Activated CD4-positive, alpha-beta T cell treated with anti-CD3 and anti-CD28 coated beads, Interleukin-2, amount 50 U/mL, for 48 hours (primary cell): ENCODE measurements around the gene AMBP.
"Not testable (repeated sequence)": the region's sequence is repeated elsewhere in the genome, so short reads cannot be mapped to it uniquely, and the experiment has no call there.

ENCODE experiments used
- DNase-seq, 2 experiments: peaks; one replicate each; pipeline ENCODE4 v3.0.0-alpha.2; 2020

AMBP gene

GRCh38 chr9:114050226-114050568 lies 27.9 kb downstream of the AMBP start:
- DNase-seq = no peak

- no peak for DNase-seq
Measured at GRCh38 chr9:114049441-114050225, 28.5 kb downstream of the AMBP start.

GRCh38 chr9:114048533-114049415 lies 29.3 kb downstream of the AMBP start:
- DNase-seq = no peak

GRCh38 chr9:114047717-114048116 lies 30.4 kb downstream of the AMBP start:
- no peak for DNase-seq

- no peak for DNase-seq
Measured at GRCh38 chr9:114046875-114047274, 31.2 kb downstream of the AMBP start.

GRCh38 chr9:114046237-114046755 lies 31.8 kb downstream of the AMBP start:
- DNase-seq = no peak

GRCh38 chr9:114043660-114044059 lies 34.4 kb downstream of the AMBP start:
- not testable (repeated sequence) for DNase-seq

- DNase-seq = no peak
Measured at GRCh38 chr9:114039484-114039883, 38.6 kb downstream of the AMBP start.

- no peak for DNase-seq
Measured at GRCh38 chr9:114038724-114039313, 39.3 kb downstream of the AMBP start.

- DNase-seq = no peak
Measured at GRCh38 chr9:114037961-114038723, 40.0 kb downstream of the AMBP start.

GRCh38 chr9:114037249-114037648 lies 40.9 kb downstream of the AMBP start:
- no peak for DNase-seq

- no peak for DNase-seq
Measured at GRCh38 chr9:114035845-114036801, 42.0 kb downstream of the AMBP start.

GRCh38 chr9:114035221-114035844 lies 42.8 kb downstream of the AMBP start:
- no peak for DNase-seq

- no peak for DNase-seq
Measured at GRCh38 chr9:114034661-114035062, 43.4 kb downstream of the AMBP start.

- DNase-seq = no peak
Measured at GRCh38 chr9:114034196-114034595, 43.9 kb downstream of the AMBP start.

- DNase-seq = peak in 1 of 2 experiments; percentile 6
Measured at GRCh38 chr9:114033397-114034103, 44.5 kb downstream of the AMBP start.

- no peak for DNase-seq
Measured at GRCh38 chr9:114031948-114032840, 45.9 kb downstream of the AMBP start.

- no peak for DNase-seq
Measured at GRCh38 chr9:114031037-114031630, 47.0 kb downstream of the AMBP start.

GRCh38 chr9:114030364-114030763 lies 47.7 kb downstream of the AMBP start:
- DNase-seq = no peak
